GM23248 (cell line): ENCODE data around the gene ZFP57. TPM values are rescaled to one million over a fixed set of nuclear protein-coding genes. Genes with fewer than 3 reads are reported as not detected.

ENCODE experiments used
- DNase-seq: peaks from one replicate; pipeline ENCODE4 v3.0.0-alpha.2; 2015
- H2AFZ ChIP-seq: fragments of 200-600 bp; sonication (generic); 2 replicates; pipeline ENCODE4 v1.6.1; 2016; ENCODE audit warnings: antibody characterized with exemption
- H3F3A ChIP-seq: fragments of 200-600 bp; sonication (generic); 2 replicates; pipeline ENCODE4 v1.6.1; 2016; ENCODE audit warnings: mild to moderate bottlenecking, antibody characterized with exemption, mixed run types; ENCODE audit not compliant: insufficient read depth
- H3K27ac ChIP-seq: fragments of 200-600 bp; sonication (generic); 2 replicates; pipeline ENCODE4 v1.5.1; 2016; ENCODE audit warnings: mild to moderate bottlenecking
- H3K27me3 ChIP-seq: fragments of 200-600 bp; sonication (generic); replicated peaks from 2 replicates; pipeline ENCODE4 v1.6.1; 2016; ENCODE audit warnings: mild to moderate bottlenecking; ENCODE audit not compliant: insufficient read depth
- H3K36me3 ChIP-seq: fragments of 200-600 bp; sonication (generic); 2 replicates; pipeline ENCODE4 v1.6.1; 2016; ENCODE audit warnings: low read depth, mild to moderate bottlenecking
- H3K4me1 ChIP-seq: fragments of 200-600 bp; sonication (generic); 2 replicates; pipeline ENCODE4 v1.6.1; 2016; ENCODE audit warnings: mild to moderate bottlenecking; ENCODE audit not compliant: insufficient read depth
- H3K4me2 ChIP-seq: fragments of 200-600 bp; sonication (generic); one replicate; pipeline ENCODE4 v1.6.1; 2016; ENCODE audit warnings: mild to moderate bottlenecking; ENCODE audit not compliant: unreplicated experiment
- H3K4me3 ChIP-seq: fragments of 200-600 bp; sonication (generic); 2 replicates; pipeline ENCODE4 v1.5.1; 2016; ENCODE audit warnings: mild to moderate bottlenecking
- H3K79me2 ChIP-seq: fragments of 200-600 bp; sonication (generic); 2 replicates; pipeline ENCODE4 v1.6.1; 2016; ENCODE audit warnings: mild to moderate bottlenecking; ENCODE audit not compliant: insufficient read depth
- H3K9ac ChIP-seq: fragments of 200-600 bp; sonication (generic); 2 replicates; pipeline ENCODE4 v1.6.1; 2016; ENCODE audit warnings: mild to moderate bottlenecking
- H3K9me2 ChIP-seq: fragments of 200-600 bp; sonication (generic); 2 replicates; pipeline ENCODE4 v1.6.1; 2016; ENCODE audit warnings: mixed run types, mild to moderate bottlenecking, moderate library complexity; ENCODE audit not compliant: insufficient read depth
- H3K9me3 ChIP-seq: fragments of 200-600 bp; sonication (generic); one replicate; pipeline ENCODE4 v1.6.1; 2017; ENCODE audit warnings: low read depth
- H4K20me1 ChIP-seq: fragments of 200-600 bp; sonication (generic); 2 replicates; pipeline ENCODE4 v1.6.0; 2016; ENCODE audit not compliant: insufficient read depth
- EZH2 ChIP-seq: fragments of 200-600 bp; sonication (generic); IDR thresholded peaks from 2 replicates; pipeline ENCODE4 v1.6.1; 2018; ENCODE audit warnings: antibody characterized with exemption, mild to moderate bottlenecking; ENCODE audit not compliant: insufficient read depth, poor library complexity, severe bottlenecking
- EZH2phosphoT487 ChIP-seq: fragments of 200-600 bp; sonication (generic); IDR thresholded peaks from 2 replicates; pipeline ENCODE4 v1.6.1; 2018; ENCODE audit warnings: antibody characterized with exemption, moderate library complexity, mild to moderate bottlenecking, low read depth; ENCODE audit not compliant: insufficient read depth
- WGBS, 2 experiments: methylation state at CpG; one replicate each; pipeline ENCODE4 v1.1.6; 2015 to 2017; ENCODE audit warnings: low lambda C conversion rate in 2 of 2, low coverage in 1 of 2; ENCODE audit errors: missing lambda C conversion rate in 2 of 2; 5-methylcytosine and 5-hydroxymethylcytosine counted together
- in situ Hi-C: fragments of 300-500 bp; cut with MboI; formaldehyde crosslinking; loops from 2 replicates; pipeline ENCODE4 v1.15.0; 2020
- polyA plus RNA-seq: library from polyadenylated mRNA; unstranded; fragments of >200 nt; fragmentation: Nextera tagmentation; extraction: Ambion mirVana; gene quantifications from 2 replicates; pipeline ENCODE4 v1.2.1, GENCODE V29; 2016
- total RNA-seq: library from RNA; depleted of rRNA; stranded (reverse); fragments of >200 nt; shearing (Covaris generic); gene quantifications from 2 replicates; pipeline ENCODE4 v1.2.3, GENCODE V29; 2014

Gene ZFP57
- total and polyA plus RNA-seq, 2 experiments from 2014 or later: not detected

DNA sequence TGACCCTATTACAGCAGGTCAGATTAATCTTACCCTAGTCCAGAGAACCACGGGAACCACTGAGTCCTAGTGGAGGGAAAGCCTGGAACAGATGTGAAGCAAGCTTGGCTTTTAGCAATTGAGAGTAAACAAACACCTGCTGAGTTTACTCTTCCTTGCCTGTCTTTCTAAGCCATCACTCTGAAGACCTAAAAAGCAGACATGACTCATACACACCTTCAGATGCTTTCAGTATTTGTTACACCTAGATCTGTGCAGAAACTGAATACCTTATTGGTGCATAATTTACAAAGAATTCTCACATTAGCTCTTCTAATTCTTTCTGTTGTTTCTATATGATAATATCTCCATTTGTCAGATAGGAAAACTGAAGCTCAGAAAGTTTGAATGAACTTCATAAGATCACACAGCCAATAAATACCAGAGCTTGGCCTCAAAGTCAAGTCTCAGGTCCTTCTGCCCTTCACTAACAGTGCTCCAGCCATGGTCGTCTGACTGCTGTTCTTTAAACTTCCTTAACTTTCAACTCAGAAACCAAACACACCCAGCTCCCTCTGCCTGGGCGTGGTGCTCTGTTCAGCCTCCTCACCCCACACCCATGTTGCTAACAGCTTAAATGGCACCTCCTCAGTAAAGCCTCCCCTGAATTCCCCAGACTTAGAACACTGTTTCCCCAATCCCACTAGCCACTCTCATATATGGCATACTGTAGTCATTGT lies 39.4 kb downstream of the ZFP57 start:
- Histone ChIP-seq H3K9me3 (no peaks in the 10 kb centered on the region), H3K27me3 (no peaks in the 10 kb centered on the region), H3K79me2 (no peaks in the 10 kb centered on the region), H3K9ac (no peak overlapping the region), H3K36me3 (no peaks in the 10 kb centered on the region), H3K4me2 (no peak overlapping the region), H3K27ac (no peak overlapping the region), H3K4me1 (no peaks in the 10 kb centered on the region), H3F3A (no peaks in the 10 kb centered on the region), H2AFZ (peak overlapping the region; percentile 48; the same call in 1 of the 2 replicates), H4K20me1 (no peaks in the 10 kb centered on the region), H3K9me2 (no peaks in the 10 kb centered on the region), H3K4me3 (no peak overlapping the region)
- no peak for DNase-seq
- WGBS, 2 experiments: 25 to 31% methylated on average over 3 of the region's 3 CpGs
- TF ChIP-seq EZH2phosphoT487: no peak
- TF ChIP-seq EZH2: no peak
- in situ Hi-C loops: no loop called here

DNA sequence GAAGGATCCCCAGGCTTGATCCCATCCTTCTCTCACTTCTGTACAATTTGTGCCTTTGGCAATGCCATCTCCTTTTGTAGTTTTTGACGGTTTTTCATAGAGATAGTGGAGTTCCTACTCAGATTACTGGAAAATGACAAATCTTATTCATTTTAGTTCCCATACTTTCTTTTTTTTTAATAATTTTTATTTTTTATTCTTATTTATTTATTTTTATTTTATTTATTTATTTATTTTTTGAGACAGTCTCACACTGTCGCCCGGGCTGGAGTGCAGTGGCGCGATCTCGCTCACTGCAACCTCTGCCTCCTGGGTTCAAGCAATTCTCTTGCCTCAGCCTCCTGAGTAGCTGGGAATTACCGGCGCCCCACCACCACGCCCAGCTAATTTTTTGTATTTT lies 43.7 kb downstream of the ZFP57 start:
- Histone ChIP-seq H3K4me3 (no peak overlapping the region), H3K9me3 (no peaks in the 10 kb centered on the region), H3K79me2 (no peaks in the 10 kb centered on the region), H3K4me2 (no peak overlapping the region), H3F3A (no peaks in the 10 kb centered on the region), H3K9ac (no peak overlapping the region), H4K20me1 (no peaks in the 10 kb centered on the region), H3K27me3 (no peaks in the 10 kb centered on the region), H3K36me3 (no peaks in the 10 kb centered on the region), H3K27ac (no peak overlapping the region), H3K4me1 (no peaks in the 10 kb centered on the region), H2AFZ (no peak overlapping the region), H3K9me2 (no peaks in the 10 kb centered on the region)
- 82 to 84% methylated on average over 9 of the region's 9 CpGs for WGBS, 2 experiments
- in situ Hi-C loops: no loop called here
- TF ChIP-seq EZH2phosphoT487 (no peak), EZH2 (no peak)
- DNase-seq: no peak

GRCh38 chr6:29633534-29633905 lies 47.4 kb downstream of the ZFP57 start:
- peaks cover 22% of the 10 kb centered on the region for H3K79me2 ChIP-seq
- H3K4me2 ChIP-seq: peak overlapping the region; percentile 81
- H4K20me1 ChIP-seq: no peaks in the 10 kb centered on the region
- no peaks in the 10 kb centered on the region for H3K36me3 ChIP-seq
- WGBS, 2 experiments: 27 to 34% methylated on average over 7 to 9 of the region's 9 CpGs
- no peaks in the 10 kb centered on the region for H3F3A ChIP-seq
- H3K27me3 ChIP-seq: no peaks in the 10 kb centered on the region
- peak overlapping the region; percentile 83 for H3K4me3 ChIP-seq
- no peak overlapping the region for H3K27ac ChIP-seq
- in situ Hi-C loops: no loop called here
- no peak for DNase-seq
- H3K9ac ChIP-seq: peak overlapping the region; percentile 74
- no peak for TF ChIP-seq EZH2phosphoT487
- TF ChIP-seq EZH2: no peak
- no peaks in the 10 kb centered on the region for H3K9me2 ChIP-seq
- peaks cover 5% of the 10 kb centered on the region; the same call in 1 of the 2 replicates for H3K4me1 ChIP-seq
- no peaks in the 10 kb centered on the region for H3K9me3 ChIP-seq
- H2AFZ ChIP-seq: peak overlapping the region; percentile 81

DNA sequence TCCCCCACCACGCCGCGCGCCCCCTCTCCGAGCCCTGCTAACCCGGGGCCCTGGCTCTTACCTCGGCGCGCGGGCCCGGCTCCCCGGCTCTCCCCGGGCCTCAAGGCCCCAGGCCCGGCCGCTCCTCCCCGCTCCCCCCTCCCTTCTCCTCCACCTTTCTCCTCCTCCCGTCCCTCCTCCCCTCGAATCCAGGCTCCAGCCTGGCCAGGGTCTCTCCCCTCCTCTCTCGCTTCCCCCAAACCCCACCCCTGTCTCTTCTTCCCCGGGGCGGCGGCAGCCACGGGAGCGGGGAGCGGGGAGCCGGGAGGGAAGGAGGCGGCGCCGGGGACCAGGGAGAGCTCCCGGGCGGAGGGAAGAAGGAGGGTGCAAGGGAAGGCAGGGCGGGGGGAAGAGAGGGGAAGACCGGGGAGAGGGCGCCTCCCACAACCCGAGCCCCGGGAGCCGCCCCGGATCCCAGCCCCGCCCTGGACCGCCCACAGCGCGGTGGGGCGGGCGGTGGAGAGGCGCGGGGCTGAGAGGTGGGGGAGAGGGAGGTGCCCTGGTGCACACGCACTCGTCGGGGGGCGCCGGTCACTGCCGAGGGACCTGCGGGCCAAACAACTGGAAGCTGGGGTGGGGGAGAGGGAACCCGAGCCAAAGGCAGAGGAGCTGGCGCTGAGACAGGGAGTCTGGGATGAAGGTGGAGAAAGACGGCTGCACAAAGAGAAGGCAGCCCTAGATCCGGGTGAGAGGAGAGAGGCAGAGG lies 48.0 kb downstream of the ZFP57 start, which contains the start of gene GABBR1:
Gene GABBR1 (minus strand): TSS at position 395 of the 745 bp plus-strand sequence. CDS start 798 bp downstream, outside the sequence.
- Histone ChIP-seq H3K4me3 (peak within 1 kb of the TSS; percentile 83), H3K4me1 (peaks cover 5% of the 10 kb centered on the region; the same call in 1 of the 2 replicates), H3K27me3 (no peaks in the 10 kb centered on the region), H4K20me1 (no peaks in the 10 kb centered on the region), H3K79me2 (peaks cover 22% of the 10 kb centered on the region), H3F3A (no peaks in the 10 kb centered on the region), H3K36me3 (no peaks in the 10 kb centered on the region), H3K27ac (no peak within 1 kb of the TSS), H3K4me2 (peak within 1 kb of the TSS; percentile 81), H3K9me3 (no peaks in the 10 kb centered on the region), H3K9ac (peak within 1 kb of the TSS; percentile 74), H3K9me2 (no peaks in the 10 kb centered on the region), H2AFZ (peak within 1 kb of the TSS; percentile 81)
- peak; percentile 96 for DNase-seq
- 0 to 1% methylated on average over 1 to 57 of the region's 57 CpGs for WGBS, 2 experiments
- in situ Hi-C loops: no loop called here
- TF ChIP-seq EZH2 (no peak), EZH2phosphoT487 (no peak)
